IPS DF 4.7 (cell line): ENCODE data around the gene MBOAT7.

ENCODE experiments used
- DNase-seq: peaks from one replicate; pipeline ENCODE4 v3.0.0-alpha.2; 2013; ENCODE audit warnings: low spot score; ENCODE audit errors: extremely low read depth

The MBOAT7 gene

GRCh38 chr19:54164369-54165068, 24.9 kb downstream of the MBOAT7 start:
- no peak for DNase-seq

DNA sequence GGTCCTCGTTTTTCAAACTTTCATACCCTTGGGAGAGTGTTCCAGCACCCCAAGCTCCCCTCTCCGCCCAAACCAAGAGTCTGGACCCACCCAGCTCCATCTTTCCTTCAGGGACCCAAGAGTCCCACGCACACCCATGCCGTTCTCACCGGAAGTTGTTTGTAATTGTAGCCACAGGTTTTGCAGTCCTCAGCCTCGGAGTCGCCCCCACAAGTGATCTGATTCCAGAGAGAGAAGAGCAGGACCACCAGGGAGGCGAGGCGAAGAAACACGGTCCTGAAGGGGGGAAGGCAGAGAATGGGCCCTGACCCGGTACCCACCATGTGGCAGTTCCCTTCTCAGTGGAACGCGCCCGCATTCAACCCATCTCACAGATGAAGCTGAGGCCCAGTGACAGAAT, 26.5 kb downstream of the MBOAT7 start:
- no peak for DNase-seq

DNA sequence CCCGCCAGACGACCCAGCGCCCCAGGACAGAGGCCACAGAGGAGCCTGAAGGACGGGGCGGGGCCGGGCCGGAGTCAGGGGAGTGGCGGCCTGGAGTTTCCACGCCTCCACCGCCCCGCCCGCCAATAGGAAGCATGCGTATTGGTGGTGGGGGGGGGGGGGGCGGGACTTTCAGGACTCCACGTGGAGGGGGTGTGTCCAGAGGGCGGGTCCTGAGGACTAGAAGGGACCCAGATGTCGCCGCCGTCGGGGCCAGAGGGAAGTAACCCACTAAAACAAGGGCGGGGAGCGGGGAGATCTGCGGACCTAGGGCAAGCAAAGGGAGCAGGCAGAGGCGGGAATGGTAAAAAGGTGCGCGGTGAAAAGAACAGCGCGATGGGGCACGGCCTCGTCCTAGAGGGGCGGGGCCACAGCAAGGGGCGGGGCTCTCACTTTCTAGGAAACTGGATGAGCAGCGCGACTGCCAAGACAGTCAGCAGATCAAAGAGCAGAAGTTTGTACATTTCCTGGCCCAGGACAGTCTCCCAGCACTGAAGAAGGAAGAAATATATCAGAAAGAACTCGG, 27.1 kb downstream of the MBOAT7 start:
- DNase-seq: no peak

DNA sequence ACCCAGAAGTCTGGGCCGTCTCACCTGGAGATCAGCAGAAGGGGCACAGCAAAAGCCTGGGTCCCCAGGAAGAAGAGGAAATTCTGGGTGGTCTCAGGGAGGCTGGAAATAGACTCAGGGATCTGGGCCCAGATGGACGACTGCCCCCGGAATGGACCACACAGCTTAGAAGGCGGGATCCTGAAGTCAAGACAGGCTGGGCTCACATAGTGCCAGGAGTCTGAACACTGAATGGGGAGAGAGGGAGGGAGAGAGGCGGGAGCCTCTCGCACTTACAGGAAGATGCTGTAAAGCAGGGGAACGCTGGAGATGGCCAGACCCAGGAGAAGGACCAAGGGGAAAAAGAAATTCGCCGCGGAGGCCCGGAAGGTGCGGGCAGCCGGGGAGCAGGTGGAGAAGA, 28.5 kb downstream of the MBOAT7 start:
- no peak for DNase-seq

- no peak for DNase-seq
These were observed 29.1 kb downstream of the MBOAT7 start for GRCh38 chr19:54160182-54160811.

- peak; percentile 100 for DNase-seq
These were observed 29.8 kb downstream of the MBOAT7 start, which contains the start of gene LENG1 for GRCh38 chr19:54159352-54160181. TSS of gene LENG1 (minus strand) at chr19:54159721. CDS start at chr19:54159695, 26 bp downstream.

DNA sequence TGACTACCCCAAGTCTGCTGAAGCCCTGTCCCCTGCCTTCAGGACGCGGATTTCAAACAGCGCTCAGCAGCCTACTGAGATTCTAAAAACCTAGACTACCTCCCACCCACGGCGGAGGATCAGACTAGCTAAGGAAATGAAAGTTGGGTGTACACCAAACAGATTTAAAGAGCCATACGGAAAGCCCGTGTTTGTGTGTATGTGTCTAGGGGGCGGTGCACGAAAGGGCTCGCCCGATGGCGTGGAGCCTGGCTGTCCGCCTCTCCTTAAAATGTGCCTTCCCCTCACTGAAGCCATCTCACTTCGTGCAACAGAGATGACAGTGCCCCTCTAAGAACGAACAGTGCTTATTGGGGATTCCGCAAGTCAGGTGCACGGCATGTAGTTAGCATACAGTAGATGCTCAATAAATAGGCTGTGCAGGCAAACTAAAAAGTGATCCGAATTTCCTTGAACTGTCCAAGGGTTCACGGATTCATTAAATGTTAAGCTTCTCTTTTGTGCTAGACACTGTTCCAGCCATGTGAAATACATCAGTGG, 30.5 kb downstream of the MBOAT7 start:
- DNase-seq: no peak

DNA sequence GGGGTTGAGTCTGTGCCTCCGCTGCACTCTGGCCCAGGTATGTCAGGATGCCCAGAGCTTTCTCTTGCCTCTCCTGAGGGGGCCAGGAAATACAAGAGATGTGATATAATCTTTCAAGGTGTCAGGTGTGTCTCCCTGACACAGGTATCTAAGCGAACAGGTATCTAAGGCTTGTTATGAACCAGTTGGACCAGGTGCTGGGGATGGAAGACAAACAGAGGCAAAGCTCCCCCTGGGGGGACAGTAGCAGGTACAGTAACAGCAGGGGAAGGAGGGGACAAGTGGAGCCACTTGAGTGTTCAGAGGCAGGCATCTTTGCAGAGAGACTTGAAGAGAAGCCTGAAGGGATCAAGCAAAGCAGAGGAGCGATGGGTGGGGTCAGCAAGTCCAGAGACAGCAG, 32.4 kb downstream of the MBOAT7 start:
- no peak for DNase-seq

- no peak for DNase-seq
These were observed 32.9 kb downstream of the MBOAT7 start for GRCh38 chr19:54156490-54156889.

GRCh38 chr19:54155694-54156093, 33.7 kb downstream of the MBOAT7 start:
- DNase-seq: no peak

GRCh38 chr19:54154603-54155345, 34.6 kb downstream of the MBOAT7 start:
- DNase-seq: no peak

GRCh38 chr19:54153731-54154326, 35.6 kb downstream of the MBOAT7 start:
- no peak for DNase-seq

DNA sequence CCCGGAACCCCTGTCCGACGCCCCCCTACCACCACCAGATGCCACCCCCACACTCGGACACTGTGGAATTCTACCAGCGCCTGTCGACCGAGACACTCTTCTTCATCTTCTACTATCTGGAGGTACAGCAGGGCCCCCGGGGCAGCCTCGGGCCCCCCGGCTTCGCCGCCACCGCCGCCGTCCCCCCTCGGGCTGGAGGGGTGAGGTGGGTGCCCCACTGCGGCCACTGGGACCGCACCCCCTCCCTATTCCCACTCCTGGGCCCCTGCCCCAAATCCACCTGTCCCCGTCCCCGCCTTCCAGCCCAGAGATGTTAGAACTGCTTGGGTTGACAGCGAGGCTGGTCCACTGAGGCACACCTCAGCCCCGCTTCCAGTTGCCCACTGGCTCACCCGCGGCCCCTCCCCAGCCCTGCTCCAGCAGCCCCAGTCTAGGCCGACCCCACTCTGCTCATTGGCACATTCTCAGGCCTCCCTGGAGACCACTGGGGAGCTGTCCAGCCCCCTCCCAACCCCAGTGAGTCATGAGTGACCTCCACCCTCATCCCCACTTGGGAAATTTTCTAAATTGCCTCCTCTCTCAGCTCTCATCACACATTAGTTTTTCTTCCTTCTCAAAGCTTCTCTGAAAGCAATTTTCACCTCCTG, 36.4 kb downstream of the MBOAT7 start:
- DNase-seq: no peak

DNA sequence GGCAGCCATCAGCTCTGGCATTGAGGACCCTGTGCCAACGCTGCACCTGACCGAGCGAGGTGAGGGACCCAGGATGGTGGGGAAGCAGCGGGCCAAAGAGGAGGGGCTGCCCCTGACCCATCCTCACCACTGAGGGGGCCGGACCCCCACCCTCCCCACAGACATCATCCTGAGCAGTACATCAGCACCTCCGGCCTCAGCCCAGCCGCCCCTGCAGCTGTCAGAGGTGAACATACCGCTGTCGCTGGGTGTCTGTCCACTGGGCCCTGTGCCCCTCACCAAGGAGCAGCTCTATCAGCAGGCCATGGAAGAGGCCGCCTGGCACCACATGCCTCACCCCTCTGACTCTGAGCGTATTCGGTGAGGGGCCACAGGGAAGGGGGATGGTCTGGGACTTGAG, 37.1 kb downstream of the MBOAT7 start:
- DNase-seq: no peak

GRCh38 chr19:54151362-54152035, 37.9 kb downstream of the MBOAT7 start:
- no peak for DNase-seq

GRCh38 chr19:54149021-54149812, 40.2 kb downstream of the MBOAT7 start:
- no peak for DNase-seq

GRCh38 chr19:54148158-54148557, 41.2 kb downstream of the MBOAT7 start:
- no peak for DNase-seq

DNA sequence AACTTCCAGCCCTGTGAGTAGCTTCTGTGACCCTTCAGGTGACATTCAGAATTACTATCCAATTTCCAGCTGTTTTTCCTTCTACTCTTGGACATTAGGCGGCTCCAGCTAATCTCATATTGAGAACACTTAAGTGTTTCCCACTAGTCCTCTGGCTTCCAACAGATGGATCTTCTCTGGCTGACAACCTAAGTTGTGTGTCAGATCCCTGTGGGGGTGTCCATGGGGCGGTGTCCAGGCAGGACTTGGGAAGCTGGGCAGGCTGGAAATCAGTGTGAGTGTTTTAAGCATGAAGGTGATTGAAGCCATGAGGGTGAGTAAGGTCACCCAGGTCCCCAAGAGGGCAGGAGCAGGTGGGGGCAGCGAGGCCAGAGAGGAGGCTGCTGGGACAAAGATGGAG, 41.7 kb downstream of the MBOAT7 start:
- DNase-seq: no peak
